Glomerular visceral epithelial cell (primary cell): ENCODE results near the gene BNIP5.

Experiments
- DNase-seq: peaks from one replicate; pipeline ENCODE4 v3.0.0-alpha.2; 2016; ENCODE audit errors: extremely low spot score

The BNIP5 gene

DNA sequence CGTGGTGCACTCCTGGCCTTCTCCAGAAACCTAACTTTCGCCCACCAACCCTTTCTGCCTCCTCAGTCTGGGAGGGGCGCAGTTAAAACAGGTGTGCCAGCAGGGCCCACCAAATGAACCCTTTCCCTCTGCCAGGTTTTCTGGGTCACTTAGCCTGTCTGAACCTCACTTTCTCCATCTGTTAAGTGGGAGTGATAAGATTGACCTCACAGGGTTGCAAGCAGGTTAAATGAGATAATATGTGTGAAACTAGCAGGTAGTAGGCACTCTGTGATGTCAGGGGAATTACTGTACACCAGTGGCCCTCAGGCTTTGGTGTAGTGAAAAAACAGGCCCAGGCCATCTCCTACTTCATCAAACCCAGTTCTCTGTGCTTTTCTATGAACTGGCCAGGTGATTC, 14.1 kb downstream of the BNIP5 start:
- DNase-seq: no peak

DNA sequence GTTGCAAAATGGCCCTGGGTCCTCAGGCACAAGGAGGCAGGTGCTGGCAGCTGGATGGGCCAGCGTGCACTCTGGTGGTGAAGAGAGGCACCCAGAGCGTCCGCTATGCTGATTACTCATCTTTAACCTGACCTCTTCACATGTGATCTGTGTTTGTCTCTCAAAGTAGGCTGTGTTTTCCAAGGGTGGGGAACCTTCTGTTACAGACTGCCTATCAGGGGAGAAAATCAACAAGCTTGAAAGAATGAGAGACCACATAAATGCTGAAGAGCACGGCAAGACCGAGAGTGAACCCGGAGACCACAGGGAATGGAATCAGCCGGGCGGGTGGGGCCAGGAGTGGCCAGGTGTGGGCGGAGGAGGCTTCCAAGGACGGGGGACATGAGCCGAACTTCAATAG, 16.2 kb downstream of the BNIP5 start:
- no peak for DNase-seq

DNA sequence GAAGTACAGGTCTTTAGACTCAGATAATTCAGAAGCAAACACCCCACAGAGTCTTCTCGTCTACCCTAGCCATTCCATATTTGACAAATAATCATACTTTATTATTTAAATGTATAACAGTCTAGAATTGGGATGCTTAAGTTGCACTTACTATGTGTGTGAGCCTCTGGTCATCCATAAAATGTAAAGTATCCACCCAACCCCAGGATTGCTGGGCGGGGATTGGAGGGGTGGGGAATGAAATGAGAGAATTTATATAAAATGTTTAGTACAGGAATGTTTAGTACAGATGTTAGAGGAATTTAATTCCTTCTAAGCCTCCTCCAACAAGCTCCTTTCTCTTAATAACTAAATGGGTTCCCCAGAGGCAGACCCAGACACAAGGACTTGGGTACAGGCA, 16.9 kb downstream of the BNIP5 start:
- no peak for DNase-seq

DNA sequence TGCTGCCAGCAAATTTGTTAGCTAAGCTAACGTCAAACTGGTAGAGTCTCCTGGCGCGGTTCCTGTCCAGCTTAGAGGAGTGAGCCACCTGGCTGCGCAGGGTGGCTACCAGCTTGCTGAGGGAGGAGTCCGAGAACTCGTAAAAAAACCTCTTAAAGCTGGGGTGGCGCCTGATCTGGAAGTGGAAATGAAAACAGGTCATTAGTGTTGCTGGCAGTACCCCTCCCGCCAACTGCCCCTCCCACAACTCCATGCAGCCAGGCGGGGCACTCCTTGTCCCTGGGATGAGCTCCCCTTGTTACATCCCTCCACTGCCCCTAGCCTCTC, 17.3 kb downstream of the BNIP5 start:
- no peak for DNase-seq

GRCh38 chr6:36318690-36319435, 17.8 kb downstream of the BNIP5 start:
- no peak for DNase-seq

- DNase-seq: no peak
These were observed 19.1 kb downstream of the BNIP5 start for GRCh38 chr6:36317623-36318022.

GRCh38 chr6:36315921-36316320, 20.8 kb downstream of the BNIP5 start:
- DNase-seq: no peak

- DNase-seq: peak; percentile 53
These were observed 22.3 kb downstream of the BNIP5 start for GRCh38 chr6:36314221-36315014.

GRCh38 chr6:36313649-36313936, 23.1 kb downstream of the BNIP5 start:
- no peak for DNase-seq

- no peak for DNase-seq
These were observed 23.6 kb downstream of the BNIP5 start for GRCh38 chr6:36312854-36313648.

DNA sequence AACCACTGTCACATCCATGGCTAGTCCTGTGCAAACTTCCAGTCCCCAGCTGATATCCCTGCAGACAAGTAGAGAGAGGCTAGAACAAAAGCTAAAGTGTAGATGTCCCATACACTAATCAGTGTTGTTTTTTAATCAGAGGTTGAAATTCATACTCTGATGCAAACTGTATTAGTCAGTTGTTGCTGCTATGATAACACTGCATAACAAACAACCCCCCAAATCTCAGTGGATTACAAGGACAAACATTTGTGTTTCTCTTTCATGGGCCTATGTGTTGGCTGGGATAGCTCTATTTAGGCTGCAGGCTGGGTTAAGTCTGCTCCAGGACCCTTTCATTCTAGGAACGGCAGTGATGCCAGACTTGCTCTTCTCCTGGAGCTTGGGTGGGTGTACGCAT, 26.8 kb downstream of the BNIP5 start:
- no peak for DNase-seq

GRCh38 chr6:36309203-36309602, 27.5 kb downstream of the BNIP5 start:
- DNase-seq: no peak

DNA sequence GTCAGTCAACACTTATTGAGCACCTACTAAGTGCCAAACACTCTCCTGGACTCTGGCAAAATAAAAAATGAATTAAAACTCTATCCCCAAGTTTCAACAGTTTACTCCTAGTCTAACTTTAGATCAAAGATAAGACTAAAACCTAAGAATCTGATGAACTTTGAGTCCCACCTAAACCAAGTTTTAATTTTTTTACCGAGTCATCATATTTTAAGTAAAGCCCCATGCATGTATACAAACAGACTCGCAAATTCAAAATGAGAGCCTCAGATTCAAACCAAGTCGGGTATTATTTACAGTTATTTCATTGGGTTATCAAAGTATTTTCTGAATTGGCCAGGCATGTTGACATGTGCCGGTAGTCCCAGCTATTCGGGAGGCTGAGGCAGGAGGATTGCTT, 28.2 kb downstream of the BNIP5 start:
- DNase-seq: no peak

- DNase-seq: no peak
These were observed 30.3 kb downstream of the BNIP5 start for GRCh38 chr6:36306375-36306774.

DNA sequence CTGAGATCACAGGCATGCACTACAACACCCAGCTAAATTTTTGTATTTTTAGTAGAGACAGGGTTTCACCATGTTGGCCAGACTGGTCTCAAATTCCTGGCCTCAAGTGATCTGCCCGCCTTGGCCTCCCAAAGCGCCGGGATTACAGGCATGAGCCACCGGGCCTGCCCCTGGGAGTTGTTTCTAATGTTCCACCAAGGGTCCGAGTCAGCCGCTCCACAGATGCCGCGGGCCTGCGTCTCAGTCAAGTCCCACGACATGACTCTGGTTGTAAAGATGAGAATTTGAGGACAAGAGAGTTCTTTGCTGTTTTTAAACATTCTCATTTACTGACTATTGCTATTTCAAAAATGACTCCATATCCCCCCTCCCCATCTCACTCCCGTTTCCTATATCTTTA, 30.8 kb downstream of the BNIP5 start:
- no peak for DNase-seq

- peak; percentile 91 for DNase-seq
These were observed 34.3 kb downstream of the BNIP5 start for GRCh38 chr6:36302227-36302976.

- DNase-seq: no peak
These were observed 34.9 kb downstream of the BNIP5 start for GRCh38 chr6:36301781-36302180.

- DNase-seq: no peak
These were observed 35.5 kb downstream of the BNIP5 start for GRCh38 chr6:36301085-36301658.

DNA sequence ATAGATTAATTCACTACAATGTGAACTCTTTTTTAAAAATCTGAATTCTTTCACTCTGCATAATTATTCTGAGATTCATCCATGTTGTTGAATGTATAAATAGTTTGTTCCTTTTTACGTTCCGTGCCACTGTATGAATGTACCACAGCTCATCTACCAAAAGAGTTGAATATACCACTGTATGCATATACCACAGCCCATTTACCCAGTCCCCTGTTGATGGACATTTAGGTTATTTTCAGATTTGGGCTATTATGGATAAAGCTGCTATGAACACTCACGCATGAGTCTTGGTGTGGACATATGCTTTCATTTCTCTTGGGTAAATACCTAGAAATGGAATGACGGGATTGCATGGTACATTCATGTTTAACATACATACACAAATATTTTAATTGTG, 38.7 kb downstream of the BNIP5 start:
- no peak for DNase-seq

DNA sequence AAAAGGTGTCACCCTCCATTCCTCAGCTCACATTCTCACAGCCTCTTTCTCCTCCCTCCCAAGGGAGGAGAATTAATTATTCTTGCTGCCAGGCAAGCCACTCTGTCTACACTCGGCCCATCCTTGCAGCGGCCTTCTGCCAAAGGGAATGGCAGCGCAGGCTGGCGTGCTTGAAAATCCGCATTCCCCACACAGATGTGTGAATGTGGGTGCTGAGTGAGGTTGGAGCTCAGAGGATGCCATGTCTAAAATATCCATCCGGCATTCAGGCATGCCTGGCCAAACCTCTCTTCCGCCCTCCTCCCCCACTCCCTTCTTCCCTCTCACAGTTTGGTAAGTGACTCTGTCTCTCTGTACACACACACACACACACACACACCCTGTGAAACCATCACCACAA, 39.2 kb downstream of the BNIP5 start:
- no peak for DNase-seq

DNA sequence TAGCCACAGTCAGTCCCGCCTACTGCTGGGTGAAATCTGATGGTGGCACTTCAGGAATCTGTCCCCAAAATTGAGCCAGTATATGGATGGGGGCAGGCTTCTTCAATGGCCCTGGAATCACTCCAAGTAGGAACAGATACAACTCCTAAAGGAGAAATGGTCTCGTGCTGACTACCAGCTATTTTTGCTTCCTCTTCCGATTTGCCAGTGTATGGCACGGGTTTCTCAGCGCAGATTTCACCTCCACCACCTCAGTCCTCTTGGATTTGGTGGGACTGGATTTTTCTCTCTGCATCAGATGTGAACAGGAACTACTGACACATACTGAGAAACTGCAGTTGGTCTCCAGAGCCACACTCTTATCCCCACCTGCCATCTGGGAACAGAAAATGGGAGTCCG, 39.6 kb downstream of the BNIP5 start:
- DNase-seq: no peak

GRCh38 chr6:36296240-36296639, 40.4 kb downstream of the BNIP5 start:
- no peak for DNase-seq
